ENCODE data around the gene PRR13.
"Not testable (repeated sequence)": the region's sequence is repeated elsewhere in the genome, so short reads cannot be mapped to it uniquely, and the experiment has no call there.

Gene PRR13

GRCh38 chr12:53481458-53481857, 39.9 kb downstream of the PRR13 start:
- not testable (repeated sequence) for H3K27me3 ChIP-seq (ENCODE audit: insufficient read depth, low read length, poor library complexity); H3K4me3 ChIP-seq (ENCODE audit: low read length); H3K79me1 ChIP-seq (ENCODE audit: low read length); H4K8ac ChIP-seq (ENCODE audit: low read depth, low read length); H2BK120ac ChIP-seq (ENCODE audit: low read depth, low read length); H3K4me1 ChIP-seq (ENCODE audit: control insufficient read depth, low read depth, low read length); H3K27ac ChIP-seq (ENCODE audit: low read depth, low read length); H4K5ac ChIP-seq (ENCODE audit: low read length); H2BK5ac ChIP-seq (ENCODE audit: low read length); H3K18ac ChIP-seq (ENCODE audit: low read length); H3K79me2 ChIP-seq (ENCODE audit: control insufficient read depth, insufficient read depth, low read length); H2AK5ac ChIP-seq (ENCODE audit: low read length); H3K4me2 ChIP-seq (ENCODE audit: low read length); H2BK15ac ChIP-seq (replicated peaks; ENCODE audit: low read depth); H3K9ac ChIP-seq (ENCODE audit: low read length); H3K4ac ChIP-seq (ENCODE audit: low read depth, low read length); H3K23ac ChIP-seq (ENCODE audit: low read length); DNase-seq; H3K56ac ChIP-seq (ENCODE audit: low read length)
- no CpG with 5 or more reads among the region's 6 CpGs for WGBS (ENCODE audit: extremely low coverage, insufficient coverage, low lambda C conversion rate)
- H3K36me3 ChIP-seq (ENCODE audit: control insufficient read depth, insufficient read depth, low read length): peaks cover 16% of the 10 kb centered on the region

GRCh38 chr12:53481939-53482586, 40.5 kb downstream of the PRR13 start:
- H3K36me3 ChIP-seq (ENCODE audit: control insufficient read depth, insufficient read depth, low read length): peaks cover 14% of the 10 kb centered on the region
- H3K18ac ChIP-seq (ENCODE audit: low read length): no peak overlapping the region
- no peaks in the 10 kb centered on the region for H3K27me3 ChIP-seq (ENCODE audit: insufficient read depth, low read length, poor library complexity)
- no CpG with 5 or more reads among the region's 9 CpGs for WGBS (ENCODE audit: extremely low coverage, insufficient coverage, low lambda C conversion rate)
- H2BK15ac ChIP-seq (replicated peaks; ENCODE audit: low read depth): no peak overlapping the region
- no peak overlapping the region for H2AK5ac ChIP-seq (ENCODE audit: low read length)
- no peak overlapping the region for H3K27ac ChIP-seq (ENCODE audit: low read depth, low read length)
- no peak overlapping the region for H2BK120ac ChIP-seq (ENCODE audit: low read depth, low read length)
- H3K9ac ChIP-seq (ENCODE audit: low read length): no peak overlapping the region
- H3K4me1 ChIP-seq (ENCODE audit: control insufficient read depth, low read depth, low read length): no peaks in the 10 kb centered on the region
- no peak overlapping the region for H3K56ac ChIP-seq (ENCODE audit: low read length)
- H2BK5ac ChIP-seq (ENCODE audit: low read length): no peak overlapping the region
- no peaks in the 10 kb centered on the region for H3K79me2 ChIP-seq (ENCODE audit: control insufficient read depth, insufficient read depth, low read length)
- no peak overlapping the region for H3K4ac ChIP-seq (ENCODE audit: low read depth, low read length)
- no peak overlapping the region for H3K4me2 ChIP-seq (ENCODE audit: low read length)
- peaks cover 4% of the 10 kb centered on the region for H3K79me1 ChIP-seq (ENCODE audit: low read length)
- DNase-seq: peak; percentile 89
- H4K8ac ChIP-seq (ENCODE audit: low read depth, low read length): no peak overlapping the region
- H4K5ac ChIP-seq (ENCODE audit: low read length): no peak overlapping the region
- H3K23ac ChIP-seq (ENCODE audit: low read length): no peak overlapping the region
- H3K4me3 ChIP-seq (ENCODE audit: low read length): no peak overlapping the region

- DNase-seq: no peak
- Histone ChIP-seq H3K4me2 (ENCODE audit: low read length) (no peak overlapping the region), H2AK5ac (ENCODE audit: low read length) (no peak overlapping the region), H2BK15ac (replicated peaks; ENCODE audit: low read depth) (no peak overlapping the region), H3K4me1 (ENCODE audit: control insufficient read depth, low read depth, low read length) (no peaks in the 10 kb centered on the region), H3K4me3 (ENCODE audit: low read length) (no peak overlapping the region), H3K27me3 (ENCODE audit: insufficient read depth, low read length, poor library complexity) (no peaks in the 10 kb centered on the region), H3K23ac (ENCODE audit: low read length) (no peak overlapping the region), H3K36me3 (ENCODE audit: control insufficient read depth, insufficient read depth, low read length) (peaks cover 14% of the 10 kb centered on the region), H3K27ac (ENCODE audit: low read depth, low read length) (no peak overlapping the region), H3K18ac (ENCODE audit: low read length) (no peak overlapping the region), H4K8ac (ENCODE audit: low read depth, low read length) (no peak overlapping the region), H2BK5ac (ENCODE audit: low read length) (no peak overlapping the region), H3K79me2 (ENCODE audit: control insufficient read depth, insufficient read depth, low read length) (no peaks in the 10 kb centered on the region), H2BK120ac (ENCODE audit: low read depth, low read length) (no peak overlapping the region), H3K79me1 (ENCODE audit: low read length) (peaks cover 4% of the 10 kb centered on the region), H4K5ac (ENCODE audit: low read length) (no peak overlapping the region), H3K56ac (ENCODE audit: low read length) (no peak overlapping the region), H3K4ac (ENCODE audit: low read depth, low read length) (no peak overlapping the region), H3K9ac (ENCODE audit: low read length) (no peak overlapping the region)
- no CpG with 5 or more reads among the region's 18 CpGs for WGBS (ENCODE audit: extremely low coverage, insufficient coverage, low lambda C conversion rate)
These were observed 41.2 kb downstream of the PRR13 start for GRCh38 chr12:53482626-53483168.

- Histone ChIP-seq H3K23ac (ENCODE audit: low read length) (no peak overlapping the region), H3K4ac (ENCODE audit: low read depth, low read length) (no peak overlapping the region), H3K9ac (ENCODE audit: low read length) (no peak overlapping the region), H4K8ac (ENCODE audit: low read depth, low read length) (no peak overlapping the region), H2BK120ac (ENCODE audit: low read depth, low read length) (no peak overlapping the region), H3K36me3 (ENCODE audit: control insufficient read depth, insufficient read depth, low read length) (peaks cover 12% of the 10 kb centered on the region), H3K4me1 (ENCODE audit: control insufficient read depth, low read depth, low read length) (no peaks in the 10 kb centered on the region), H3K79me2 (ENCODE audit: control insufficient read depth, insufficient read depth, low read length) (no peaks in the 10 kb centered on the region), H3K4me3 (ENCODE audit: low read length) (no peak overlapping the region), H2BK15ac (replicated peaks; ENCODE audit: low read depth) (no peak overlapping the region), H3K4me2 (ENCODE audit: low read length) (no peak overlapping the region), H2BK5ac (ENCODE audit: low read length) (no peak overlapping the region), H3K27me3 (ENCODE audit: insufficient read depth, low read length, poor library complexity) (no peaks in the 10 kb centered on the region), H3K18ac (ENCODE audit: low read length) (no peak overlapping the region), H2AK5ac (ENCODE audit: low read length) (no peak overlapping the region), H4K5ac (ENCODE audit: low read length) (no peak overlapping the region), H3K27ac (ENCODE audit: low read depth, low read length) (no peak overlapping the region), H3K79me1 (ENCODE audit: low read length) (peaks cover 4% of the 10 kb centered on the region), H3K56ac (ENCODE audit: low read length) (peak overlapping the region; percentile 71)
- DNase-seq: peak; percentile 83
- no CpG with 5 or more reads among the region's 9 CpGs for WGBS (ENCODE audit: extremely low coverage, insufficient coverage, low lambda C conversion rate)
These were observed 41.9 kb downstream of the PRR13 start for GRCh38 chr12:53483225-53483978.

- H3K4me2 ChIP-seq (ENCODE audit: low read length): no peak overlapping the region
- no peak overlapping the region for H2BK120ac ChIP-seq (ENCODE audit: low read depth, low read length)
- H3K9ac ChIP-seq (ENCODE audit: low read length): no peak overlapping the region
- WGBS (ENCODE audit: extremely low coverage, insufficient coverage, low lambda C conversion rate): no CpG with 5 or more reads among the region's 4 CpGs
- no peak for DNase-seq
- no peaks in the 10 kb centered on the region for H3K4me1 ChIP-seq (ENCODE audit: control insufficient read depth, low read depth, low read length)
- peaks cover 10% of the 10 kb centered on the region for H3K36me3 ChIP-seq (ENCODE audit: control insufficient read depth, insufficient read depth, low read length)
- H3K27ac ChIP-seq (ENCODE audit: low read depth, low read length): no peak overlapping the region
- no peak overlapping the region for H3K56ac ChIP-seq (ENCODE audit: low read length)
- peaks cover 2% of the 10 kb centered on the region for H3K79me1 ChIP-seq (ENCODE audit: low read length)
- no peak overlapping the region for H3K4ac ChIP-seq (ENCODE audit: low read depth, low read length)
- no peak overlapping the region for H2BK5ac ChIP-seq (ENCODE audit: low read length)
- no peak overlapping the region for H4K8ac ChIP-seq (ENCODE audit: low read depth, low read length)
- no peak overlapping the region for H2BK15ac ChIP-seq (replicated peaks; ENCODE audit: low read depth)
- H3K4me3 ChIP-seq (ENCODE audit: low read length): no peak overlapping the region
- H3K27me3 ChIP-seq (ENCODE audit: insufficient read depth, low read length, poor library complexity): no peaks in the 10 kb centered on the region
- H4K5ac ChIP-seq (ENCODE audit: low read length): no peak overlapping the region
- no peaks in the 10 kb centered on the region for H3K79me2 ChIP-seq (ENCODE audit: control insufficient read depth, insufficient read depth, low read length)
- no peak overlapping the region for H2AK5ac ChIP-seq (ENCODE audit: low read length)
- H3K23ac ChIP-seq (ENCODE audit: low read length): no peak overlapping the region
- H3K18ac ChIP-seq (ENCODE audit: low read length): no peak overlapping the region
These were observed 42.4 kb downstream of the PRR13 start for GRCh38 chr12:53483979-53484377.
